ENCODE results near the gene RCOR1.

- TF ChIP-seq CTCF (IDR thresholded peaks at IDR 0.05 in 8 of 11, conservative IDR thresholded peaks at IDR 0.05 in 3 of 11) (peak; percentile 44 to 82 (median 73)), POLR2A (IDR thresholded peaks at IDR 0.05) (no peak), POLR2AphosphoS5 (IDR thresholded peaks at IDR 0.05) (no peak)
Measured at GRCh38 chr14:102774391-102775153, 182.1 kb downstream of the RCOR1 start.
